SKM-1 treated with dmso at 0.1 percent for 144 hours (cell line): Measurements from ENCODE around the gene FOXO4.

Source experiments
- DNase-seq: peaks from one replicate; lab custom pipeline; 2025; ENCODE audit not compliant: unreplicated experiment; lab: John Stamatoyannopoulos, UW

Gene FOXO4

GRCh38 chrX:71131510-71131909, 35.9 kb downstream of the FOXO4 start:
- DNase-seq: no peak

DNA sequence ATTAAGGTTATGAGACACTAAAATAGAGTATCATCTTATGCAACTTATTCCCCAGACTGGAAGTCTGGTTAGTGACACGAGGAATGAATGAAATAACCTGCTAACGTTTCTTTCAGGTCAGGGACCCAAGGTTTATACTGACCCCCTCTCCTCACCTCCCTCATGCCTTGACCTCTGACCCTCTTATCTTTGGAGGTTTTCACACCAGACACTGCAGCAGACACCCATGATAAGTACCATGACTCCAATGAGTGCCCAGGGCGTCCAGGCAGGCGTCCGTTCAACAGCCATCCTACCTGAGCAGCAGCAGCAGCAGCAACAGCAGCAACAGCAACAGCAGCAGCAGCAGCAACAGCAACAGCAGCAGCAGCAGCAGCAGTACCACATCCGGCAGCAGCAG, 44.8 kb downstream of the FOXO4 start:
- no peak for DNase-seq

- DNase-seq: no peak
These were observed 47.9 kb downstream of the FOXO4 start for GRCh38 chrX:71143508-71143907.

DNA sequence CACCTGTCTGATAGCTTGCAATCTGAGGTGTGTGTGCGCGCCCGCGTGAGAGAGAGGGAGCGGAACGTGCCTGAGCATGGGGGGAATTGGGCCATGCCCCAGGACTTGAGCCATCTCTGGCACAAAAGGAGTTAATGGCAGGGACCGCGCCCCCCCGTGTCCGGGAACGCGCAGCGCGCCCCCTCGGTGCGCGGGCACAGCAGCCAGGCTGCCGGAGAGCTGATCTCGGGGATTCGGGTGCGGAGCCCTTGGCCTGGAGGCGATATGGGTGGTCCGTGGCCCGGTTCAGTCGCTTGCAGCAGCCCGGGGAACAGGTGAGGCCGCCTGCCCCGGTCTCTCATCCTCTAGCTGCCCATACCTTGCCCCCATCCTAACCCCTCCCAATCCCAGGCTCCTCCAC, 49.0 kb downstream of the FOXO4 start, which contains the start of gene NLGN3:
Gene NLGN3 (plus strand): TSS at position 191 of the 400 bp plus-strand sequence. CDS start 2,909 bp downstream, outside the sequence.
- DNase-seq: no peak

GRCh38 chrX:71147496-71148277, 52.0 kb downstream of the FOXO4 start:
- no peak for DNase-seq

GRCh38 chrX:71148278-71148663, 52.6 kb downstream of the FOXO4 start:
- DNase-seq: no peak

DNA sequence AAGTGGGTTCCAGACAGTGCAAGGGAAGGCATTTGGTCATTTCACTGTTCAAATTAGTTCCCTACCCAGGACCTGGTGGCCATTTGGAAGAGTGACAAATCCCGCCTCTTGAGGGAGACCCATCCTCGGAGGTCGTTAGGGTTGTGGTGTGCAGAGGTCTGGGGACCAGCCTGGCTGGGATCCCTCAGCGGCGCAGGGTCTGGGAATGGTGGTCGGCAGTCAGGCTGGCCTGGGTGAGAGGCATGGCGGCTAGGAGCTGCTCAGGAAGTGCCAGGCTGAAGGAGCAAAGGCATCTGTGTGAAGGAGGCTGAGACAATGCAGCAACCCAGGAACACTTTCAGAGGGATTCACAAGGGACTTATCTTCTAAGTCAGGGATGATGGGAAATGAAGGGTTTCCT, 55.7 kb downstream of the FOXO4 start:
- DNase-seq: no peak
